Lung (tissue), 12 donors: ENCODE data around the gene CCDC86. TPM values are rescaled to one million over a fixed set of nuclear protein-coding genes. Genes with fewer than 3 reads are reported as not detected.

Experiments
- ATAC-seq: fragments of 200-7000 bp; cut with Tn5 transposase; one replicate; pipeline ENCODE4 v1.9.1; 2020; ENCODE audit warnings: moderate number of reproducible peaks; ENCODE audit not compliant: insufficient read depth, low FRiP score
- DNase-seq, 3 donors: peaks; one replicate each; pipeline ENCODE4 v3.0.0-alpha.2; 2013 to 2017
- H3K27ac ChIP-seq, 2 donors: one replicate each; pipeline ENCODE4 v1.5.1; 2013; ENCODE audit warnings: mild to moderate bottlenecking in 2 of 2, moderate library complexity in 2 of 2, control low read depth in 1 of 2, inconsistent platforms in 1 of 2, low read depth in 1 of 2, low read length in 1 of 2
- H3K27me3 ChIP-seq, 3 donors: one replicate each; pipeline ENCODE4 v1.5.1; 2013; ENCODE audit warnings: low read length in 2 of 3; ENCODE audit not compliant: control insufficient read depth in 3 of 3, insufficient read depth in 3 of 3
- H3K36me3 ChIP-seq, 4 donors: one replicate each; pipeline ENCODE4 v1.5.1; 2013; ENCODE audit warnings: low read length in 4 of 4, mild to moderate bottlenecking in 1 of 4, moderate library complexity in 1 of 4; ENCODE audit not compliant: control insufficient read depth in 4 of 4, insufficient read depth in 4 of 4
- H3K4me1 ChIP-seq, 5 donors: one replicate each; pipeline ENCODE4 v1.5.1; 2013; ENCODE audit warnings: low read length in 5 of 5, mild to moderate bottlenecking in 2 of 5, moderate library complexity in 1 of 5; ENCODE audit not compliant: control insufficient read depth in 5 of 5, insufficient read depth in 5 of 5
- H3K4me3 ChIP-seq: one replicate; pipeline ENCODE4 v1.5.1; 2013; ENCODE audit warnings: mild to moderate bottlenecking, control low read depth, moderate library complexity
- H3K9ac ChIP-seq, 2 donors: one replicate each; pipeline ENCODE4 v1.5.1; 2013; ENCODE audit warnings: low read length in 2 of 2, control low read depth in 1 of 2; ENCODE audit not compliant: insufficient read depth in 1 of 2
- H3K9me3 ChIP-seq, 4 donors: one replicate each; pipeline ENCODE4 v1.5.1; 2013; ENCODE audit warnings: low read length in 3 of 4, mild to moderate bottlenecking in 1 of 4, moderate library complexity in 1 of 4; ENCODE audit not compliant: control insufficient read depth in 4 of 4, insufficient read depth in 3 of 4
- WGBS, 2 donors: extraction: QIAGEN DNeasy Blood & Tissue Kit; methylation state at CpG; one replicate each; pipeline ENCODE4 v1.1.7; 2013; 5-methylcytosine and 5-hydroxymethylcytosine counted together
- polyA plus RNA-seq, 2 donors: library from polyadenylated mRNA; stranded (reverse); fragments of 200-250 nt; gene quantifications; one replicate each; pipeline ENCODE4 v1.2.1, GENCODE V29; 2013
- total RNA-seq, 2 donors: library from RNA; depleted of rRNA in 1 of 2; stranded (reverse); fragments of >200 nt in 1 of 2; gene quantifications; one replicate each; pipeline ENCODE4 v1.2.1, GENCODE V29; 2014 to 2021
- TF ChIP-seq, protein P1 (sequence below): IDR thresholded peaks from 2 replicates; pipeline ENCODE4 v1.5.1; 2012; ENCODE audit warnings: mild to moderate bottlenecking; ENCODE audit errors: control extremely low read depth, extremely low read depth
- donor health status: control.
- donor health status: control.
- donor health status: Bipolar disorder and iron deficiency.
- donor health status: healthy.
- donor health status: DM: yes; HTN: yes; CAD: no.

CCDC86 gene
- total and polyA plus RNA-seq, 4 donors, result 8.7 to 25.0 (median 15.0) TPM

DNA sequence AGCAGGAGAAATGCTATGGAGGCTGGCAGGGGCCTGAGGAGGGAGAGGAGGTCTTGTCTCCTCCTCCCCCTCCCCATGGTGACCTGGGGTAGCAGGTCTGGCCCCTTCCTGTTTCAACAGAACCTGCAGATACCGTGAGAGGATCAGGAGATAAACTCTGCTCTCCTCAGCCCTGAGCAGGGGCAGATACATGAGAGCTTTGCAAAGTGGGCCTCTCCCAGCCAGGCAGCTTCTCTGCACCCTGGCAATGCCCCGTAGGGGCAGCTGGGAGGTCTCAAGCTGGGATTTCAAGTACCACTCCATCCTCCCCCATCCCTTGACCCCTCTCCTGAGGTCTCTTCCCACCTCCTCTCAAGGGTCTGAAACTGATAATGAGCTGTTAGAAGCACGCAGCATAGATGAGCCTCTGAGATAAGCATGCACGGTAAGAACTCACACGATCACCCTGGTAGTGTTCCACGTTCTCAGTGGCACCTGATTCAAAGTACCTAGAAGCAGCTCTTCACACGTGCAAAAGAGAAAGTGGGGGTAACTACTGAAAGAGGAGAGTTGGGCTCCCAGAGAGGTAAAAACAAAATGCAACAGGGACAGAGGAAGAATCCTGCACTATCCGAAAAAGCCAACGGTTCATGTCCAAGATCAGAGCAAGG is 4.9 kb upstream of the CCDC86 start:
- no peaks in the 10 kb centered on the region for H3K36me3 ChIP-seq
- TF ChIP-seq, protein P1, sequence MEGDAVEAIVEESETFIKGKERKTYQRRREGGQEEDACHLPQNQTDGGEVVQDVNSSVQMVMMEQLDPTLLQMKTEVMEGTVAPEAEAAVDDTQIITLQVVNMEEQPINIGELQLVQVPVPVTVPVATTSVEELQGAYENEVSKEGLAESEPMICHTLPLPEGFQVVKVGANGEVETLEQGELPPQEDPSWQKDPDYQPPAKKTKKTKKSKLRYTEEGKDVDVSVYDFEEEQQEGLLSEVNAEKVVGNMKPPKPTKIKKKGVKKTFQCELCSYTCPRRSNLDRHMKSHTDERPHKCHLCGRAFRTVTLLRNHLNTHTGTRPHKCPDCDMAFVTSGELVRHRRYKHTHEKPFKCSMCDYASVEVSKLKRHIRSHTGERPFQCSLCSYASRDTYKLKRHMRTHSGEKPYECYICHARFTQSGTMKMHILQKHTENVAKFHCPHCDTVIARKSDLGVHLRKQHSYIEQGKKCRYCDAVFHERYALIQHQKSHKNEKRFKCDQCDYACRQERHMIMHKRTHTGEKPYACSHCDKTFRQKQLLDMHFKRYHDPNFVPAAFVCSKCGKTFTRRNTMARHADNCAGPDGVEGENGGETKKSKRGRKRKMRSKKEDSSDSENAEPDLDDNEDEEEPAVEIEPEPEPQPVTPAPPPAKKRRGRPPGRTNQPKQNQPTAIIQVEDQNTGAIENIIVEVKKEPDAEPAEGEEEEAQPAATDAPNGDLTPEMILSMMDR, result no peak
- WGBS, 2 donors, result 61 to 68% methylated on average over 9 of the region's 9 CpGs
- no peaks in the 10 kb centered on the region for H3K9me3 ChIP-seq
- H3K4me1 ChIP-seq, result peaks cover 4 to 12% (median 7%) of the 10 kb centered on the region in 5 donors
- peaks cover 0 to 14% (median 0%) of the 10 kb centered on the region in 3 donors for H3K27me3 ChIP-seq
- no peak for DNase-seq
- ATAC-seq, result no peak
- H3K4me3 ChIP-seq, result no peak overlapping the region
- no peak overlapping the region for H3K9ac ChIP-seq
- H3K27ac ChIP-seq, result no peak overlapping the region

DNA sequence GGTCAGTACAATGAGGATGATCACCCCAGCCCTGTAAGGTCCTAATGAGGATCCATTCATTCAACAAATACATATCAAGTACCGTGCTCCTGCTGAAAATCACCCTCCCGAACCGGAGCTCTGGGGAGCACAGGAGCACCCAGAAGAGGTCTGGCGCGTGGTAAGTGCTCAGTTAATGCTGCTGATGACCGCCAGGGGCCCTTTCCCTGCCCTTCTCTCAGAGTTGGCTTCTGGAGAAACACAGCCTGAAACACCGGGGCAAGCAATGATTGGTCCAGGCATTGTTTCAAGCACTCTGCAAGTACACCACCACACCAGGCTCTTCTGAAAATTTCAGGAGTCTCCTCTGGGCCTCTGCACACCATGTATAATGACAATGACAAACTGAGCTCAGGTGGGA is 3.8 kb upstream of the CCDC86 start:
- Histone ChIP-seq H3K9me3 (no peaks in the 10 kb centered on the region), H3K4me3 (no peak overlapping the region), H3K9ac (no peak overlapping the region), H3K27me3 (peaks cover 0 to 5% (median 0%) of the 10 kb centered on the region in 3 donors), H3K4me1 (peaks cover 4 to 18% (median 7%) of the 10 kb centered on the region in 5 donors), H3K36me3 (no peaks in the 10 kb centered on the region), H3K27ac (no peak overlapping the region)
- no peak for DNase-seq
- TF ChIP-seq, protein P1, result no peak
- WGBS, 2 donors, result 80 to 84% methylated on average over 7 of the region's 7 CpGs
- ATAC-seq, result no peak

DNA sequence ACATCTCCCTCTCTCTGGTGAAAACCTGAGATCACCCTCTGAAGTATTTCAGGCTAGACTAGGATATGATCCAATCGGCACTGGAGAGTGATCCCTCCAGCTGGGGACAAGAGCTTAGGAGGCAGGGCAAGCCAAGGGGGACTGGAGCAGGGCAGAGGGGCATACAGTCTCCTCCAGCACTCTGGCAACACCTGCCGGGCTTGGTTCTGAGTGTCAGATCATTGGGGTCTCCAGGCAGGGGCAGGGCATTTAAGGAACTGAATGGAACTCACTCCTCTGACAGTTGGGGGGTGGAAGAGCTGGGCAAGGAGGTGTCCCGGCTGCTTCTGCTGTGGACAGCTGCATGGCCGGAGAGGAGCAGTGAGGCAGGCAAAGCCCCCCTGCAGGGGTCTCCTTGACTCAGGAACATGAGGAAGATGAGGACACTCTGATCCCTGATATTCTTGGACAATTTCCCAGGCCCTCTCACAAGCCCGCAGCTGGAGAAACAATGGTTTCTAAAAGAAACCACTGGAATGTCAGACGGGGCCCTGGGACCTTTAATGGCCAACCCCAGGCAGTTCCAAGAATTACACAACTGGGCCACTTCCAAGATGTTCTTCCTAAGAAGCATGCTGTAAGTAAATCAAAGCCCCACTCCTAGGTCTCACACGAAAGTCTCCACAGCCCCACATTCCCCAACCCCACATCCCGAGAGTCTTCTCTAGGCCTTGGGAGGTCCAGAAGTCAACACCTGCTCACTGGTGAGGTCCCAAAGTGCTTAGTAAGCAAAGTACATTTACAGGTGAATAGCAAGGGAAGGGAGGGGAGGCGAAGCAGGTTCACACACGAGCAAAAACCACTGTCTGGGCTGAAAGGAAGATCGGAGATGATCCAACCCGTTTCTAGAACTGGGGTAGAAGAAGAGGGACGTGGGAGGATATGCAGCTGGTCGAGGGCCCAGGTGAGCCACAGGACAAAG is 1.2 kb upstream of the CCDC86 start:
- H3K27ac ChIP-seq, result peak overlapping the region in 1 of 2 donors; percentile 52
- no peaks in the 10 kb centered on the region for H3K9me3 ChIP-seq
- peak; percentile 50 to 76 (median 64) for DNase-seq
- H3K4me3 ChIP-seq, result no peak overlapping the region
- no peak overlapping the region for H3K9ac ChIP-seq
- H3K4me1 ChIP-seq, result peaks cover 4 to 32% (median 17%) of the 10 kb centered on the region in 5 donors
- peaks cover 0 to 2% (median 0%) of the 10 kb centered on the region in 4 donors for H3K36me3 ChIP-seq
- 78 to 84% methylated on average over 14 of the region's 14 CpGs for WGBS, 2 donors
- TF ChIP-seq, protein P1, result no peak
- ATAC-seq, result no peak
- no peaks in the 10 kb centered on the region for H3K27me3 ChIP-seq
